Measurements from ENCODE around the gene PRKD1. TPM values are rescaled to one million over a fixed set of nuclear protein-coding genes. Genes with fewer than 3 reads are reported as not detected.

The PRKD1 gene
- total and polyA plus RNA-seq, 5 donors = 3.7 to 10.1 (median 7.5) TPM

GRCh38 chr14:29815016-29815674 lies 112.5 kb downstream of the PRKD1 start:
- peaks cover 5% of the 10 kb centered on the region for H3K4me1 ChIP-seq (ENCODE audit: control insufficient read depth, insufficient read depth, low read length)
- H3K27me3 ChIP-seq (ENCODE audit: control insufficient read depth, insufficient read depth) = no peaks in the 10 kb centered on the region
- intact Hi-C loops (cut with DNase I) = no loop called here
- no peaks in the 10 kb centered on the region for H3K9me3 ChIP-seq (ENCODE audit: control insufficient read depth, low read length)
- H3K27ac ChIP-seq (ENCODE audit: low read length) = no peak overlapping the region
- no peak overlapping the region for H3K4me3 ChIP-seq (ENCODE audit: low read length)
- WGBS = 79% methylated on average over 4 of the region's 4 CpGs
- DNase-seq = no peak
- ATAC-seq = no peak

- H3K27ac ChIP-seq (ENCODE audit: low read length) = no peak overlapping the region
- WGBS = 58% methylated on average over 6 of the region's 6 CpGs
- no peaks in the 10 kb centered on the region for H3K27me3 ChIP-seq (ENCODE audit: control insufficient read depth, insufficient read depth)
- peak; percentile 74 to 94 (median 89) for DNase-seq
- peak; percentile 59 to 83 for ATAC-seq
- no peaks in the 10 kb centered on the region for H3K9me3 ChIP-seq (ENCODE audit: control insufficient read depth, low read length)
- H3K4me3 ChIP-seq (ENCODE audit: low read length) = no peak overlapping the region
- peaks cover 5% of the 10 kb centered on the region for H3K4me1 ChIP-seq (ENCODE audit: control insufficient read depth, insufficient read depth, low read length)
- intact Hi-C loops (cut with DNase I) = no loop called here
Observed at GRCh38 chr14:29814156-29815015, 113.3 kb downstream of the PRKD1 start.

- Histone ChIP-seq H3K4me3 (ENCODE audit: low read length) (no peak overlapping the region), H3K9me3 (ENCODE audit: control insufficient read depth, low read length) (no peaks in the 10 kb centered on the region), H3K27ac (ENCODE audit: low read length) (no peak overlapping the region), H3K27me3 (ENCODE audit: control insufficient read depth, insufficient read depth) (no peaks in the 10 kb centered on the region), H3K4me1 (ENCODE audit: control insufficient read depth, insufficient read depth, low read length) (peaks cover 3% of the 10 kb centered on the region)
- ATAC-seq (no peak), DNase-seq (no peak)
- intact Hi-C loops (cut with DNase I) = no loop called here
Observed at GRCh38 chr14:29810682-29811081, 117.0 kb downstream of the PRKD1 start.

- H3K27me3 ChIP-seq (ENCODE audit: control insufficient read depth, insufficient read depth) = no peaks in the 10 kb centered on the region
- 85% methylated on average over 3 of the region's 3 CpGs for WGBS
- H3K27ac ChIP-seq (ENCODE audit: low read length) = no peak overlapping the region
- DNase-seq = no peak
- no peak for ATAC-seq
- H3K9me3 ChIP-seq (ENCODE audit: control insufficient read depth, low read length) = no peaks in the 10 kb centered on the region
- H3K4me1 ChIP-seq (ENCODE audit: control insufficient read depth, insufficient read depth, low read length) = peaks cover 3% of the 10 kb centered on the region
- intact Hi-C loops (cut with DNase I) = no loop called here
- no peak overlapping the region for H3K4me3 ChIP-seq (ENCODE audit: low read length)
Observed at GRCh38 chr14:29810064-29810463, 117.6 kb downstream of the PRKD1 start.

- no peak overlapping the region for H3K27ac ChIP-seq (ENCODE audit: low read length)
- H3K4me1 ChIP-seq (ENCODE audit: control insufficient read depth, insufficient read depth, low read length) = peaks cover 2% of the 10 kb centered on the region
- no peaks in the 10 kb centered on the region for H3K27me3 ChIP-seq (ENCODE audit: control insufficient read depth, insufficient read depth)
- intact Hi-C loops (cut with DNase I) = no loop called here
- H3K4me3 ChIP-seq (ENCODE audit: low read length) = no peak overlapping the region
- ATAC-seq (no peak), DNase-seq (no peak)
- H3K9me3 ChIP-seq (ENCODE audit: control insufficient read depth, low read length) = no peaks in the 10 kb centered on the region
- 76% methylated on average over 1 of the region's 1 CpG for WGBS
Observed at GRCh38 chr14:29806124-29806517, 121.5 kb downstream of the PRKD1 start.

- no peaks in the 10 kb centered on the region for H3K9me3 ChIP-seq (ENCODE audit: control insufficient read depth, low read length)
- H3K27ac ChIP-seq (ENCODE audit: low read length) = no peak overlapping the region
- H3K4me3 ChIP-seq (ENCODE audit: low read length) = no peak overlapping the region
- no peaks in the 10 kb centered on the region for H3K27me3 ChIP-seq (ENCODE audit: control insufficient read depth, insufficient read depth)
- 74% methylated on average over 4 of the region's 4 CpGs for WGBS
- no peaks in the 10 kb centered on the region for H3K4me1 ChIP-seq (ENCODE audit: control insufficient read depth, insufficient read depth, low read length)
- peak; percentile 73 to 91 (median 81) for DNase-seq
- ATAC-seq = peak; percentile 94
- intact Hi-C loops (cut with DNase I) = no loop called here
Observed at GRCh38 chr14:29805415-29806123, 122.1 kb downstream of the PRKD1 start.

GRCh38 chr14:29804481-29805266 lies 123.0 kb downstream of the PRKD1 start:
- 86% methylated on average over 3 of the region's 3 CpGs for WGBS
- Histone ChIP-seq H3K4me3 (ENCODE audit: low read length) (no peak overlapping the region), H3K4me1 (ENCODE audit: control insufficient read depth, insufficient read depth, low read length) (no peaks in the 10 kb centered on the region), H3K27ac (ENCODE audit: low read length) (no peak overlapping the region), H3K27me3 (ENCODE audit: control insufficient read depth, insufficient read depth) (no peaks in the 10 kb centered on the region), H3K9me3 (ENCODE audit: control insufficient read depth, low read length) (no peaks in the 10 kb centered on the region)
- DNase-seq (no peak), ATAC-seq (no peak)
- intact Hi-C loops (cut with DNase I) = no loop called here

- no peak overlapping the region for H3K4me3 ChIP-seq (ENCODE audit: low read length)
- H3K9me3 ChIP-seq (ENCODE audit: control insufficient read depth, low read length) = no peaks in the 10 kb centered on the region
- ATAC-seq (no peak), DNase-seq (no peak)
- H3K27me3 ChIP-seq (ENCODE audit: control insufficient read depth, insufficient read depth) = no peaks in the 10 kb centered on the region
- no peaks in the 10 kb centered on the region for H3K4me1 ChIP-seq (ENCODE audit: control insufficient read depth, insufficient read depth, low read length)
- H3K27ac ChIP-seq (ENCODE audit: low read length) = no peak overlapping the region
- intact Hi-C loops (cut with DNase I) = no loop called here
Observed at GRCh38 chr14:29803045-29803444, 124.6 kb downstream of the PRKD1 start.

- no peaks in the 10 kb centered on the region for H3K27me3 ChIP-seq (ENCODE audit: control insufficient read depth, insufficient read depth)
- no peaks in the 10 kb centered on the region for H3K4me1 ChIP-seq (ENCODE audit: control insufficient read depth, insufficient read depth, low read length)
- intact Hi-C loops (cut with DNase I) = no loop called here
- no peak for DNase-seq
- ATAC-seq = no peak
- no peaks in the 10 kb centered on the region for H3K9me3 ChIP-seq (ENCODE audit: control insufficient read depth, low read length)
- H3K4me3 ChIP-seq (ENCODE audit: low read length) = no peak overlapping the region
- no peak overlapping the region for H3K27ac ChIP-seq (ENCODE audit: low read length)
Observed at GRCh38 chr14:29802211-29802610, 125.4 kb downstream of the PRKD1 start.

- ATAC-seq = no peak
- no peaks in the 10 kb centered on the region for H3K27me3 ChIP-seq (ENCODE audit: control insufficient read depth, insufficient read depth)
- intact Hi-C loops (cut with DNase I) = no loop called here
- no peaks in the 10 kb centered on the region for H3K9me3 ChIP-seq (ENCODE audit: control insufficient read depth, low read length)
- H3K4me1 ChIP-seq (ENCODE audit: control insufficient read depth, insufficient read depth, low read length) = no peaks in the 10 kb centered on the region
- H3K27ac ChIP-seq (ENCODE audit: low read length) = no peak overlapping the region
- H3K4me3 ChIP-seq (ENCODE audit: low read length) = no peak overlapping the region
- DNase-seq = no peak
Observed at GRCh38 chr14:29800961-29801360, 126.7 kb downstream of the PRKD1 start.
